ACHN (cell line): ENCODE results near the gene FGFRL1.

ENCODE experiments used
- DNase-seq: peaks from one replicate; pipeline ENCODE4 v3.0.0-alpha.2; 2015
- in situ Hi-C: cut with HindIII; loops from 2 replicates; pipeline ENCODE4 v1.10.0; 2017; ENCODE audit warnings: low sequenced_read_pairs, low pct_ligation_motif_present, low pct_unique_long_range_greater_than_20kb

Gene FGFRL1

GRCh38 chr4:1031346-1031745 lies 19.9 kb downstream of the FGFRL1 start:
- in situ Hi-C loops = no loop called here
- DNase-seq = no peak

GRCh38 chr4:1031956-1032795 lies 20.8 kb downstream of the FGFRL1 start:
- DNase-seq = no peak
- in situ Hi-C loops = no loop called here

- DNase-seq = no peak
- in situ Hi-C loops = no loop called here
These were observed 21.4 kb downstream of the FGFRL1 start for GRCh38 chr4:1032861-1033260.

DNA sequence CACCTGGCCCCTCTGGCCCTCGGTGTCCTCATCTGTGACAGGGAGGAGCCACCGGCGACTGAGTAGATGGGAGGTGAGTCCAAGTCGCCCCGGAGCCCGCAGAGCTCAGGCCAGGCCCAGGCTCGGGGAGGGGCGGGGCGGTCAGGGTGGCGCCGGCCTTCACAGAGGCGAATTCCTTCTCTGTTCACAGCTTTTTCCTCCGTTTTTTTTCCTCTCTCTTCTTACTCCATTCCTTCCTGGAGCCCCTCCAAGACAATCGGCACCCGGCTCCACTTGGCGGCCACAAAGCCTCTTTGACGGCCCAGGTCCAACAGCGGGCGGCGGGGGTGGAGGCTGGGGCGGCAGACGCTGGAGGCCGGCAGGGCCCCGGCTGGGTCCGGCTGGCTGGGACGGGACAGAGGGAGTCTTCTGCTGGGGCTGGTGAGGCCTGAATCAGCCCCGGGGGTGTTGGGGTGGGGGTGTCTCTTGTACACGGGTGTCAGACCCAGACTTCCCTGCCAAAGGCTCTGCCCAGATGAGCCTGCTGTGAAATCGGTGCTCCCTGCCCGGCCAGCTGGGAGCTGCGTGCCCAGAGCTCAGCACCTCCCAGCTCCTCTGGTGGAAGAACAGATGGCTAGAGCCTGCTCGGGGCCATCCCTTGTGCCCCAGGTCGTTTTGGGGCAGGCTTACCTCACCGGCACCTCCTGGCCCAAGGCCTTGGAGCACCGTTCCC lies 22.6 kb downstream of the FGFRL1 start:
- no peak for DNase-seq
- in situ Hi-C loops = no loop called here

- DNase-seq = no peak
- in situ Hi-C loops = no loop called here
These were observed 24.1 kb downstream of the FGFRL1 start for GRCh38 chr4:1035510-1035909.

DNA sequence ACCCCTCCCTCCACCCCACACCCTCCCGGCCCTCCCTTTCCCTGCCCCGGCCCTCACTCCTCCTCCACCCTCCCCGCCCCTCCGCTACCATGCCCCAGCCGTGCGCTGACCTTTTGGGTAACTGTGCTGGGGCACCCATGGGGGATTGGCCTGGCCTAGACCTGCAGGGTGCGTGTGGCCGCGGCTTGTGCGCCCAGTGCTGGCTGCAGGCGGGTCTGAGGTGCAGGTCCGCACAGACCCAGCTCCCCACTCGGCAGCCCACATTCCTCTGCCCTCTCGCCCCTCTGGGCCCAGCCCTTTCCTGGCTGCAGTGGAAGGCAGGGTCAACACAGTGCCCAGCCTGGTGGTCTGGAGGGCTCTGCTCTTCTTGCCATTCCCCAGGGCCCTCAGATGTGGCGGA lies 24.7 kb downstream of the FGFRL1 start:
- no peak for DNase-seq

GRCh38 chr4:1036976-1037810 lies 25.8 kb downstream of the FGFRL1 start:
- DNase-seq = no peak
- in situ Hi-C loops = no loop called here

More for the DNA sequence above, 24.7 kb downstream of the FGFRL1 start:
- in situ Hi-C loops = no loop called here

DNA sequence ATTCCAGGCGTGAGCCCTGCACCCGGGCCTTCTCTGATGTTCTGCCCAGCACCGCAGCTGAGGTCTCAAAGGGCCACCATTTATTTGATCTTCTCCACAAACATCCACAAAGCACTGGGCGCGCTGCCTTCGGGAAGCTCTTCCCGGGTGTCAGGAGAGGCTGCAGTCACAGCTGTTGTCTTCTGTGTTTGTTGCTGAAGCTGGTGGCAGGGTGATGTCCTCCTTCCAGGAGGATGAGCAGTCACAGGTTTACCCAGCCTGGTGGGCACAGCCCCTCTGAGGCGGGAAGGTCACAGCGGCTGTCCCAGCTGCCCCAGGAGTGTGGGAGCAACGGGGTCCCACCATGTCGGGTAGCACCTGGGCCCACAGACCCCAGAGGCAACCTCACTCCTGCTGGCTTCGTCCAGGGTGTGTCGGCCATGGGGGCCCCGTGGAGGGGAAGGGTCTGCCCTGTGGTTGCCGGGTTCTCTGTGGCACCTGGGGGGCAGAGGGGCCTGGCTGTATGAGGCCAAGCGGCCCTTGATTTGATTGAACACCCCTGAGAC lies 27.6 kb downstream of the FGFRL1 start:
- no peak for DNase-seq
- in situ Hi-C loops = no loop called here

DNA sequence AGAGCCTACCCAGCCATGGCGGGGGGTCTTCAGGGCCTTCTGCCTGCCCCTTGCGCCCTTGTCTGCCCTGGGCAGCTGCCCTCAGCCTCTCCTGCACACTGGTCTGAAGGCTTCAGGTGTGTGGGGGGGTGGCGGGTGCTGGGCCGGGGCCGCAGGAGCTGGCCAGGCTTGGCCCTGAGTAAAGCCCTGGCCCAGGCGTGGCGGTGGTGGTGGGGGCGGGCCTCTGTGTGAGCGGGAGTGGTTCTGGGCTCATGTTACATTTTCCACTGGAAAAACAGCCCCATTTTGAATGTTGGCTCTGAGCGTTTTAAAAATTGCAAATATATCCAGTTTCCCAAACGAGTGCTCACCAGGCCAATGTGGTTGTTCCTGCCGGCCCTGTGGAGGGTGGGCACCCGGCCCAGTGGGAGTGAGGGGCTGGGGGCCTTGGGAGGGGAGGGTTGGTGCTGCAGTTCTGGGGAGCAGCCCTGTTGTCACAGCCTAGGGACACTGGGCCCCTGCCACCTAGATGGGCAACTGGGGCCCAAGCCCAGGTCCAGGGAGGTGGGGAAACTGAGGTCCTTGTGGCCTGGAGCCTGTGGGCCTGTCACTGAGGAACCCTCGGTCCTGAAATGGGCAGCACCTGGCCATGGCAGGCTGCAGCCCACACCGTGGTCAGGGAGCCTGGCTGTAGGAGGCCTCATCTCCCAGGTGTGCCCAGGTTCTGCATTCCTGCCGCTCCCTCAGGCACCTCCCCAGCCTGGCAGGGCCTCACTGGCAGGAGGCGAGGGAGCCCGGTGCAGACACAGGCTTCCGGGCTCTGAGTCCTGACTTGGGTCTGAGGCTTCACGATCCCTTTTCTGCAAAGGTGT lies 28.3 kb downstream of the FGFRL1 start:
- in situ Hi-C loops = no loop called here
- DNase-seq = no peak

- in situ Hi-C loops = no loop called here
- DNase-seq = no peak
These were observed 29.1 kb downstream of the FGFRL1 start for GRCh38 chr4:1040344-1041146.

GRCh38 chr4:1041147-1041935 lies 29.9 kb downstream of the FGFRL1 start:
- DNase-seq = peak; percentile 58
- in situ Hi-C loops = no loop called here

GRCh38 chr4:1041936-1042330 lies 30.5 kb downstream of the FGFRL1 start:
- in situ Hi-C loops = no loop called here
- no peak for DNase-seq

DNA sequence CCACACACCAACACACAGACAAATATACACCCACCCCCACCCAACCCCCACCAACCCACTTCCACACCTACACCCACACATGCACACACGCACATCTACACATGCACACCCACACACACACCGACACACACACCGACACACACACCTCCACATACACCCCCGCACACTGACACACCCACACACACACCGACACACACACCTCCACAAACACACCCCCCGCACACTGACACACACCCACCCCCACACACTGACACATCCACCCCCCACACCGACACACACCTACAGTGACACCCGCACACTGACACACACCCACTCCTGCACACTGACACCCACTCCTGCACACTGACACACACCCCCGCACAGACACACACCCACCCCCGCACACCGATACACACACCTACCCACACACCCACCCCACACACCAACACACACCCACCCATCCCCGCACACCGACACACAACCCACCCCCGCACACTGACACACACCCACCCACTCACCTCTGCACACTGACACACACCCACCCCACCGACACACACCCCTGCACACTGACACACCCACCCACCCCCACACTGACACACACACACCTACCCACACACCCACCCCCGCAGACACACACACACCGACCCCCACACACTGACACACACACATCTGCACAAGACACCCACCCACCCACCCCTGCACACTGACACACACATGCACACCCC lies 31.1 kb downstream of the FGFRL1 start:
- no peak for DNase-seq
- in situ Hi-C loops = no loop called here

DNA sequence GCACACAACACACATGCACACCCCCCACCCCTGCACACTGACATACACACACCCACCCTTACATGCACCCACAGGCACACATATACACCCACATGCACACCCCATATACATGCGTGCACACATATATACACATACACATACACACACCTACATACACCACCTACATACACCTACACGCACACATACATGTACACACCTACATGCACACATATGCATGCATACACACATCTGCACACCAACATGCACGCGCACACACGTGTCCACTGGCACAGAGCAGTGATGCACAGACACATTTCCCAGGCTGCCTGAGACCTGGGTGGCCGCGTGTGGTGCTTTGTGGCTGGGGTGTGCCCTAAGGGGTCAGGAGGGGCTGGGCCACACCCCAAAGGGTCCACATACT lies 31.7 kb downstream of the FGFRL1 start:
- in situ Hi-C loops = no loop called here
- no peak for DNase-seq

- DNase-seq = peak; percentile 97
- in situ Hi-C loops = no loop called here
These were observed 32.4 kb downstream of the FGFRL1 start for GRCh38 chr4:1043651-1044468.
